GM23338 (cell line): ENCODE measurements around the gene TENM4. TPM values are rescaled to one million over a fixed set of nuclear protein-coding genes. Genes with fewer than 3 reads are reported as not detected.

Experiments
- ATAC-seq: fragments of 200-7000 bp; cut with Tn5 transposase; 3 replicates; pipeline ENCODE4 v1.9.1; 2020
- DNase-seq: peaks from one replicate; pipeline ENCODE4 v3.0.0-alpha.2; 2015; ENCODE audit warnings: low spot score
- H2AFZ ChIP-seq: fragments of 200-600 bp; sonication (generic); 2 replicates; pipeline ENCODE4 v1.8.0; 2016; ENCODE audit warnings: antibody characterized with exemption, mild to moderate bottlenecking, moderate library complexity
- H3F3A ChIP-seq: fragments of 200-600 bp; sonication (generic); replicated peaks from 2 replicates; pipeline ENCODE4 v1.8.0; 2017; ENCODE audit warnings: antibody characterized with exemption, mixed run types, low read depth
- H3K27ac ChIP-seq: fragments of 200-600 bp; sonication (generic); 2 replicates; pipeline ENCODE4 v1.6.1; 2016; ENCODE audit warnings: low read depth
- H3K27me3 ChIP-seq: fragments of 200-600 bp; sonication (generic); 2 replicates; pipeline ENCODE4 v1.8.0; 2016; ENCODE audit warnings: mild to moderate bottlenecking, mixed run types, moderate library complexity; ENCODE audit not compliant: insufficient read depth
- H3K36me3 ChIP-seq: fragments of 200-600 bp; sonication (generic); 2 replicates; pipeline ENCODE4 v1.8.0; 2016; ENCODE audit warnings: mild to moderate bottlenecking; ENCODE audit not compliant: insufficient read depth
- H3K4me1 ChIP-seq: fragments of 200-600 bp; sonication (generic); 2 replicates; pipeline ENCODE4 v1.8.0; 2016; ENCODE audit warnings: mild to moderate bottlenecking, moderate library complexity; ENCODE audit not compliant: insufficient read depth
- H3K4me2 ChIP-seq: fragments of 200-600 bp; sonication (generic); 2 replicates; pipeline ENCODE4 v1.7.1; 2017; ENCODE audit warnings: mixed run types
- H3K4me3 ChIP-seq: fragments of 200-600 bp; sonication (generic); 2 replicates; pipeline ENCODE4 v1.6.1; 2016; ENCODE audit warnings: mixed run types
- H3K79me2 ChIP-seq: fragments of 200-600 bp; sonication (generic); replicated peaks from 2 replicates; pipeline ENCODE4 v1.8.0; 2017; ENCODE audit warnings: mild to moderate bottlenecking; ENCODE audit not compliant: insufficient read depth
- H3K9me2 ChIP-seq: fragments of 200-600 bp; sonication (generic); 2 replicates; pipeline ENCODE4 v1.8.0; 2017; ENCODE audit not compliant: insufficient read depth
- H4K20me1 ChIP-seq: fragments of 200-600 bp; sonication (generic); replicated peaks from 2 replicates; pipeline ENCODE4 v1.8.0; 2017; ENCODE audit warnings: mild to moderate bottlenecking; ENCODE audit not compliant: insufficient read depth
- H3K27ac Mint-ChIP-seq: 2 replicates; pipeline ENCODE4 v1.8.0; 2020; ENCODE audit warnings: inconsistent platforms, mild to moderate bottlenecking, moderate library complexity, mixed read lengths
- H3K27me3 Mint-ChIP-seq: 3 replicates; pipeline ENCODE4 v1.8.0; 2022; ENCODE audit warnings: low read depth, mild to moderate bottlenecking, moderate library complexity, mixed read lengths, inconsistent platforms; ENCODE audit not compliant: insufficient read depth, poor library complexity
- H3K36me3 Mint-ChIP-seq: 3 replicates; pipeline ENCODE4 v1.8.0; 2021; ENCODE audit warnings: low read depth, mild to moderate bottlenecking, inconsistent platforms, moderate library complexity, mixed read lengths
- H3K4me1 Mint-ChIP-seq: 3 replicates; pipeline ENCODE4 v1.8.0; 2020; ENCODE audit warnings: mild to moderate bottlenecking, inconsistent platforms, mixed read lengths
- H3K4me3 Mint-ChIP-seq: 3 replicates; pipeline ENCODE4 v1.8.0; 2021; ENCODE audit warnings: moderate library complexity, mild to moderate bottlenecking, inconsistent platforms, mixed read lengths
- H3K9me3 Mint-ChIP-seq: 3 replicates; pipeline ENCODE4 v1.8.0; 2020; ENCODE audit warnings: moderate library complexity, mild to moderate bottlenecking, inconsistent platforms, mixed read lengths
- CREB1 ChIP-seq: fragments of 250-450 bp; sonication (Bioruptor Pico); IDR thresholded peaks from 2 replicates; pipeline ENCODE4 v1.5.0; 2020; ENCODE audit warnings: low read depth, mild to moderate bottlenecking, moderate library complexity
- CTCF ChIP-seq, 2 experiments: fragments of 200-600 bp in 1 of 2; sonication (generic) in 1 of 2; conservative IDR thresholded peaks; 2 replicates each; pipeline versions ENCODE4 v1.5.1 to v1.6.1; 2016 to 2017; ENCODE audit warnings: antibody characterized with exemption in 2 of 2, low read depth in 2 of 2, mild to moderate bottlenecking in 2 of 2, moderate library complexity in 1 of 2
- NANOG ChIP-seq: IDR thresholded peaks from 2 replicates; pipeline ENCODE4 v1.6.1; 2016; ENCODE audit warnings: antibody characterized with exemption, borderline replicate concordance
- ZNF114 ChIP-seq: fragments of 250-450 bp; sonication (Bioruptor Pico); IDR thresholded peaks from 2 replicates; pipeline ENCODE4 v1.5.0; 2020; ENCODE audit warnings: mild to moderate bottlenecking, moderate library complexity
- ZNF462 ChIP-seq: fragments of 250-450 bp; sonication (Bioruptor Pico); IDR thresholded peaks from 2 replicates; pipeline ENCODE4 v1.5.0; 2020; ENCODE audit warnings: mild to moderate bottlenecking, moderate library complexity
- polyA plus RNA-seq: library from polyadenylated mRNA; unstranded; fragments of >200 nt; fragmentation: Nextera tagmentation; extraction: Ambion mirVana; gene quantifications from 2 replicates; pipeline ENCODE4 v1.2.1, GENCODE V29; 2016
- total RNA-seq: library from RNA; depleted of rRNA; stranded (reverse); fragments of >200 nt; shearing (Covaris generic); gene quantifications from 2 replicates; pipeline ENCODE4 v1.2.3, GENCODE V29; 2014
- TF ChIP-seq, protein P1 (sequence below): IDR thresholded peaks from 2 replicates; pipeline ENCODE4 v1.6.1; 2016; ENCODE audit warnings: antibody characterized with exemption
- TF ChIP-seq, protein P2 (sequence below): IDR thresholded peaks from one replicate; pipeline ENCODE4 v1.6.1; 2018; ENCODE audit warnings: antibody characterized with exemption; ENCODE audit not compliant: unreplicated experiment

TENM4 gene
- total and polyA plus RNA-seq, 2 experiments from 2014 or later, result 7.3 TPM

DNA sequence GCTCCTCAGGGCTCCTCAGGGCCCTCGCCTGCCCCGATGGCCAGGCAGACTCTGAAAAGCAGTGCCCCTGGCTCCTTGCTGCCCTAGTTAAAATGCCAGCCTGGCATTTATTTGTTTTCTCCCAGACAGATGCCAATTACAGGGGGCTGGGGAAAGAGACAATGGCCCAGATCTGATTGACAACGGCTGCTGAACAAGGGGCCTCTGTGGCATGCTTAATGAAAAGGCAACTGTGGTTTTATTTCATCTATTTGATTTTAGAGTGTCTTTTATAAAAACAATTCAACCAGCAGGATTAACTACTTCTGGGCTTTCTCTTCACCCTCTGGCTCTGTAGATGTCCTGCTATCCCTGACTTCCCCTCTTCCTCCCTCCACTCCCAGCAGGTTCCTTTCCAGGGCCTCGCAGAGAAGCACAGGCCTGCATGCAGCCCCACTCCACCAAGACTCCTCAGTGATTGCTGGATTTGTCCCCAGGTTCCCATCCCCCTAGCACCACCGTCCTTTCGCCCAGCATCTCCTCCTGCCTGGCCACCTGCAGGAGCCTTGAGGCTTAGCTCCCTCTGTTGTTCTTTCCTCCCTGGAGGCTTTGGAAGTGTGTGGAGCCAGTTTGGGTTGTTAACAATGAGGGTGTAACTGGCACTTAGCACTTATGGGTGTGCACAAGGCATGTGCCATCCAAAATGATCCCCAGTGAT is 171.1 kb downstream of the TENM4 start (continued):
- peak; percentile 11 to 24; a peak in 1 of 4 replicates for TF ChIP-seq CTCF (conservative IDR thresholded peaks at IDR 0.05; ENCODE audit: low read depth in 2 of 2)
- TF ChIP-seq, protein P1, sequence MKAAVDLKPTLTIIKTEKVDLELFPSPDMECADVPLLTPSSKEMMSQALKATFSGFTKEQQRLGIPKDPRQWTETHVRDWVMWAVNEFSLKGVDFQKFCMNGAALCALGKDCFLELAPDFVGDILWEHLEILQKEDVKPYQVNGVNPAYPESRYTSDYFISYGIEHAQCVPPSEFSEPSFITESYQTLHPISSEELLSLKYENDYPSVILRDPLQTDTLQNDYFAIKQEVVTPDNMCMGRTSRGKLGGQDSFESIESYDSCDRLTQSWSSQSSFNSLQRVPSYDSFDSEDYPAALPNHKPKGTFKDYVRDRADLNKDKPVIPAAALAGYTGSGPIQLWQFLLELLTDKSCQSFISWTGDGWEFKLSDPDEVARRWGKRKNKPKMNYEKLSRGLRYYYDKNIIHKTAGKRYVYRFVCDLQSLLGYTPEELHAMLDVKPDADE, result no peak

DNA sequence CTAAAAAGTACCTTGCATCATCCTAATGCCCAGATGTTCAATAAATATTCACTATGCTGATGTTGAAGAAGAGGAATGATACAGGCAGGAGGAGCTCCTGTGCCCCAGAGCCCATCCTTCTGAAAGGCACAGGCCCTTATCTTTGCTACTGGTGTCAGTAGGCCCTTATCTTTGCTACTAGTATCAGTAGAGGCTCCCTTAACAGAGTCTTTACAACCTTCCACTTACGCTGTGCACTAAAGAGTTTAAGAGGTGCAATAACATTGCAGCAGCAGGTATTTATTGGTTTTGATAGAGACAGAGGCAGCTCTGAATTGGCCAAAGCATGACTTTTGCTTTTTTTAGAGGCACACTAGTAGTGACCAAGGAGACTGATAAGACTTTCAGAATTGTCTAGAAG is 174.4 kb downstream of the TENM4 start:
- H3K4me3 Mint-ChIP-seq, result no peak overlapping the region
- H3K9me2 ChIP-seq, result peaks cover 6% of the 10 kb centered on the region; the same call in 1 of the 2 replicates
- H3K4me1 Mint-ChIP-seq, result peaks cover 22% of the 10 kb centered on the region
- no peak for ATAC-seq
- no peaks in the 10 kb centered on the region for H3F3A ChIP-seq
- H3K27me3 ChIP-seq, result no peaks in the 10 kb centered on the region
- H3K79me2 ChIP-seq, result no peaks in the 10 kb centered on the region
- no peaks in the 10 kb centered on the region; the same call in none of the 2 replicates for H3K4me1 ChIP-seq
- H3K36me3 Mint-ChIP-seq, result no peaks in the 10 kb centered on the region
- H4K20me1 ChIP-seq, result no peaks in the 10 kb centered on the region
- DNase-seq, result no peak
- H3K9me3 Mint-ChIP-seq, result no peaks in the 10 kb centered on the region
- no peaks in the 10 kb centered on the region for H3K36me3 ChIP-seq
- no peak overlapping the region for H3K27ac Mint-ChIP-seq
- peaks cover 3% of the 10 kb centered on the region for H3K27me3 Mint-ChIP-seq
- no peak overlapping the region for H3K4me3 ChIP-seq
- H3K4me2 ChIP-seq, result no peak overlapping the region
- no peak overlapping the region for H3K27ac ChIP-seq
- no peak overlapping the region for H2AFZ ChIP-seq
- TF ChIP-seq, protein P1, result no peak
- TF ChIP-seq ZNF462 (CRISPR knock-in tag) (no peak), CREB1 (no peak), ZNF114 (CRISPR knock-in tag) (no peak), NANOG (no peak)
- TF ChIP-seq, protein P2, sequence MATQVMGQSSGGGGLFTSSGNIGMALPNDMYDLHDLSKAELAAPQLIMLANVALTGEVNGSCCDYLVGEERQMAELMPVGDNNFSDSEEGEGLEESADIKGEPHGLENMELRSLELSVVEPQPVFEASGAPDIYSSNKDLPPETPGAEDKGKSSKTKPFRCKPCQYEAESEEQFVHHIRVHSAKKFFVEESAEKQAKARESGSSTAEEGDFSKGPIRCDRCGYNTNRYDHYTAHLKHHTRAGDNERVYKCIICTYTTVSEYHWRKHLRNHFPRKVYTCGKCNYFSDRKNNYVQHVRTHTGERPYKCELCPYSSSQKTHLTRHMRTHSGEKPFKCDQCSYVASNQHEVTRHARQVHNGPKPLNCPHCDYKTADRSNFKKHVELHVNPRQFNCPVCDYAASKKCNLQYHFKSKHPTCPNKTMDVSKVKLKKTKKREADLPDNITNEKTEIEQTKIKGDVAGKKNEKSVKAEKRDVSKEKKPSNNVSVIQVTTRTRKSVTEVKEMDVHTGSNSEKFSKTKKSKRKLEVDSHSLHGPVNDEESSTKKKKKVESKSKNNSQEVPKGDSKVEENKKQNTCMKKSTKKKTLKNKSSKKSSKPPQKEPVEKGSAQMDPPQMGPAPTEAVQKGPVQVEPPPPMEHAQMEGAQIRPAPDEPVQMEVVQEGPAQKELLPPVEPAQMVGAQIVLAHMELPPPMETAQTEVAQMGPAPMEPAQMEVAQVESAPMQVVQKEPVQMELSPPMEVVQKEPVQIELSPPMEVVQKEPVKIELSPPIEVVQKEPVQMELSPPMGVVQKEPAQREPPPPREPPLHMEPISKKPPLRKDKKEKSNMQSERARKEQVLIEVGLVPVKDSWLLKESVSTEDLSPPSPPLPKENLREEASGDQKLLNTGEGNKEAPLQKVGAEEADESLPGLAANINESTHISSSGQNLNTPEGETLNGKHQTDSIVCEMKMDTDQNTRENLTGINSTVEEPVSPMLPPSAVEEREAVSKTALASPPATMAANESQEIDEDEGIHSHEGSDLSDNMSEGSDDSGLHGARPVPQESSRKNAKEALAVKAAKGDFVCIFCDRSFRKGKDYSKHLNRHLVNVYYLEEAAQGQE, result no peak
